Cardiac muscle cell (in vitro differentiated cells and primary cell): ENCODE results near the gene FAM227A. TPM values are rescaled to one million over a fixed set of nuclear protein-coding genes. Genes with fewer than 3 reads are reported as not detected.

ENCODE experiments used
- DNase-seq, 2 donors: peaks; one replicate each; pipeline versions ENCODE4 v3.0.0 to v3.0.0-alpha.2; 2010 to 2017; ENCODE audit warnings: low read depth in 1 of 2, low spot score in 1 of 2
- H3K27ac ChIP-seq: fragments of 200-600 bp; sonication (generic); 2 replicates; pipeline ENCODE4 v1.5.1; 2016
- H3K27me3 ChIP-seq: fragments of 200-600 bp; sonication (generic); 2 replicates; pipeline ENCODE4 v1.6.0; 2016; ENCODE audit warnings: control low read depth
- H3K36me3 ChIP-seq: fragments of 200-600 bp; sonication (generic); 2 replicates; pipeline ENCODE4 v1.5.1; 2016; ENCODE audit warnings: control low read depth
- H3K4me1 ChIP-seq: fragments of 200-600 bp; sonication (generic); 2 replicates; pipeline ENCODE4 v1.8.1; 2017; ENCODE audit warnings: low read depth, mild to moderate bottlenecking, mixed run types
- H3K4me3 ChIP-seq: fragments of 200-600 bp; sonication (generic); 2 replicates; pipeline ENCODE4 v1.5.1; 2016; ENCODE audit warnings: mild to moderate bottlenecking
- H3K9me3 ChIP-seq: fragments of 200-600 bp; sonication (generic); 2 replicates; pipeline ENCODE4 v1.5.1; 2017; ENCODE audit warnings: low read depth, mild to moderate bottlenecking, control low read depth
- polyA plus RNA-seq: library from polyadenylated mRNA; unstranded; fragments of >200 nt; fragmentation: Nextera tagmentation; extraction: Ambion mirVana; gene quantifications from 2 replicates; pipeline ENCODE4 v1.2.1, GENCODE V29; 2016
- total RNA-seq: library from RNA; depleted of rRNA; stranded (reverse); fragments of >200 nt; gene quantifications from 2 replicates; pipeline ENCODE4 v1.2.3, GENCODE V29; 2016
- TF ChIP-seq, protein P1 (sequence below): IDR thresholded peaks from 2 replicates; pipeline ENCODE4 v1.5.1; 2012; ENCODE audit warnings: low read depth, mild to moderate bottlenecking, low read length

The FAM227A gene
- total and polyA plus RNA-seq, 2 experiments from 2014 or later, result 4.5 to 7.4 TPM

DNA sequence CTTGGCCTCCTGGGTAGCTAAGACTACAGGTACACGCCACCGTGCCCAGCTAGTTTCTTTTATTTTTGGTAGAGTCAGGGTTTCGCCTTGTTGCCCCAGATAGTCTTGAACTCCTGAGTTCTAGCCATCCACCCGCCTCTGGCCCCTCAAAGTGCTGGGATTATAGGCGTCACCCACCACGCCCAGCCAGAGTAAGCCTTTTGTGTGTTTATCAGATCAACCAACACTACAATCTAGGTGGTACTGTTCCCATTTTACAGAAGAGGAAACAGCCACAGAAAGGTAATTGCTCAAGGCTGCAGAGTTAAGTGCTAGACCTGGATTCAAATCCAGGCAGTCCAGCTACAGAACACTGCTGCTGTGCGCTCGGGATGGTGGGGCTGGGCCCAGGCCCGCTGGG, 28.7 kb upstream of the FAM227A start:
- Histone ChIP-seq H3K27me3 (no peaks in the 10 kb centered on the region), H3K27ac (no peak overlapping the region), H3K4me1 (peaks cover 4% of the 10 kb centered on the region), H3K36me3 (peaks cover 24% of the 10 kb centered on the region), H3K4me3 (no peak overlapping the region), H3K9me3 (no peaks in the 10 kb centered on the region)
- TF ChIP-seq, protein P1, sequence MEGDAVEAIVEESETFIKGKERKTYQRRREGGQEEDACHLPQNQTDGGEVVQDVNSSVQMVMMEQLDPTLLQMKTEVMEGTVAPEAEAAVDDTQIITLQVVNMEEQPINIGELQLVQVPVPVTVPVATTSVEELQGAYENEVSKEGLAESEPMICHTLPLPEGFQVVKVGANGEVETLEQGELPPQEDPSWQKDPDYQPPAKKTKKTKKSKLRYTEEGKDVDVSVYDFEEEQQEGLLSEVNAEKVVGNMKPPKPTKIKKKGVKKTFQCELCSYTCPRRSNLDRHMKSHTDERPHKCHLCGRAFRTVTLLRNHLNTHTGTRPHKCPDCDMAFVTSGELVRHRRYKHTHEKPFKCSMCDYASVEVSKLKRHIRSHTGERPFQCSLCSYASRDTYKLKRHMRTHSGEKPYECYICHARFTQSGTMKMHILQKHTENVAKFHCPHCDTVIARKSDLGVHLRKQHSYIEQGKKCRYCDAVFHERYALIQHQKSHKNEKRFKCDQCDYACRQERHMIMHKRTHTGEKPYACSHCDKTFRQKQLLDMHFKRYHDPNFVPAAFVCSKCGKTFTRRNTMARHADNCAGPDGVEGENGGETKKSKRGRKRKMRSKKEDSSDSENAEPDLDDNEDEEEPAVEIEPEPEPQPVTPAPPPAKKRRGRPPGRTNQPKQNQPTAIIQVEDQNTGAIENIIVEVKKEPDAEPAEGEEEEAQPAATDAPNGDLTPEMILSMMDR, result no peak
- DNase-seq, result no peak

DNA sequence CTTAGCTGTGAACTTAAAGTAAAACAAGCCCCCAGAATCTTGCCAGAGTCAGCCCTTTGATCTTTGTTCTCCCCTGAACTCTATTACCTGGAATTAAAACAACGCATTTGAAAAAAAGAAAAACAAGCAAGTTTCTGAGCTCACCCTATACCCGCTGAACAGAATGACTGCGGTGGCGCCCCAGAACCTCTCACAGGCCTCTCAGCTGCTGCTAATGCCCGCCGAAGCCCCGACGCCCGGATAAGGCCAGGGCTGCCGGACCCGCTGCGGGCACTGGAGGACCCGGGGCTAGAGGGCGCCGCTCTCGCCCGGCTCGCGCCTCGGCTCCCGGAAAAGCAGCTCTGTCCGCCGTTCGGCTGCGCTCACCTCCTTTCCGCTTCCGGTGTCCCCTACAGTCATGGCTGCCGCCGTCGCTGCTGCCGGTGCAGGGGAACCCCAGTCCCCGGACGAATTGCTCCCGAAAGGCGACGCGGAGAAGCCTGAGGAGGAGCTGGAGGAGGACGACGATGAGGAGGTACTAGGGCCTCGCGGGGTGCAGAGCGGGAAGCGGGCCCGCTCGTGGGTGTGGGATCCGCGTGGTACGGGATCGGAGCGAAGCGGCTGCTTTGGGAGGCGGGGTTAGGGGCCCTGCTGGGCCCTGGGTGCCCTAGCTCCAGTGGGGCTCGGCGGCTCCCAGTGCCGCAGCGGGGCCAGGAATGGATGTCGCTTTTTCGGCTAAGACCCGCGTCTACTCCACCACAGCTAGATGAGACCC, 25.6 kb upstream of the FAM227A start, which contains the start of gene TOMM22:
Gene TOMM22 (plus strand): TSS at position 376 of the 754 bp plus-strand sequence. CDS start 22 bp downstream, at position 398.
- peak within 1 kb of the TSS; percentile 76 for H3K4me3 ChIP-seq
- no peaks in the 10 kb centered on the region for H3K9me3 ChIP-seq
- DNase-seq, result peak; percentile 90 to 93
- TF ChIP-seq, protein P1, result peak; percentile 68
- H3K27ac ChIP-seq, result peak within 1 kb of the TSS; percentile 56
- H3K27me3 ChIP-seq, result no peaks in the 10 kb centered on the region
- peaks cover 6% of the 10 kb centered on the region for H3K36me3 ChIP-seq
- peaks cover 4% of the 10 kb centered on the region for H3K4me1 ChIP-seq

DNA sequence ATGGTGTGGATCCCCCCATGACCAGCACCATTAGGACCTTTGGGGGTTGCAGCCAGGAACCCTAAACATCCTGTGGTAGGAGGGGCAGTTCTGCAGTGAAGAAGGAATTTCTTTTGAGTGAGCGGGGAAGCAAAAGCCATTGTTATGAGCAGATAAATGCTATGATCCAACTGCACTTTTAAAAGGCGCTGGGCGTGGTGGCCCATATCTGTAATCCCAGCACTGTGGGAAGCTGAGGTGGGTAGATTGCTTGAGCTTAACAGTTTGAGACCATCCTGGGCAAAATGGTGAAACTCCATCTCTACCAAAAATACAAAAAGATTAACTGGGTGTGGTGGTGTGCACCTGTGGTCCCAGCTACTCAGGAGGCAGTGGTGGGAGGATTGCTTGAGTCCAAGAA, 19.6 kb upstream of the FAM227A start:
- H3K36me3 ChIP-seq, result peaks cover 10% of the 10 kb centered on the region
- H3K4me1 ChIP-seq, result peaks cover 3% of the 10 kb centered on the region
- H3K9me3 ChIP-seq, result no peaks in the 10 kb centered on the region
- H3K27ac ChIP-seq, result no peak overlapping the region
- TF ChIP-seq, protein P1, result no peak
- DNase-seq, result no peak
- no peaks in the 10 kb centered on the region for H3K27me3 ChIP-seq
- H3K4me3 ChIP-seq, result no peak overlapping the region

DNA sequence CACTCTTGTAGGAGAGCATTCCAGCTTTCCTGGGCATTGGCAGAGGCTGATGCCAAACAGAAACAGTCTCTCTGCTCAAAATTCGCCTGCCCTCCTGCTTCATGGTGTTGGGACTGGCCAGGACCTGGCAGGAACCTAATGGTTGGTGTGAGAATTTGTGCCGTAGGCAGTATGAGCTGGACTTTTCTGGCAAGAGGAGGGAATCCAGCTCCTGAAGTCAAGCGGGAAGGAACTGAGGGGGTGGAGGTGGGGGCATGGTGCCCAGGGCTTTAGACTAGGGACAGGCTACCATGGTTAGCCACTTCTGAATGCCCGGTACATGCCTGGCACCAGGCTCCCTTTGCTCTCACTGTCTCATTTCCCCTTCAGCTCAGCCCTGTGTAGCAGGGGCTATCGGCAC, 18.7 kb upstream of the FAM227A start:
- Histone ChIP-seq H3K4me3 (no peak overlapping the region), H3K36me3 (peaks cover 13% of the 10 kb centered on the region), H3K27me3 (no peaks in the 10 kb centered on the region), H3K4me1 (peaks cover 3% of the 10 kb centered on the region), H3K9me3 (no peaks in the 10 kb centered on the region), H3K27ac (no peak overlapping the region)
- DNase-seq, result no peak
- TF ChIP-seq, protein P1, result no peak

DNA sequence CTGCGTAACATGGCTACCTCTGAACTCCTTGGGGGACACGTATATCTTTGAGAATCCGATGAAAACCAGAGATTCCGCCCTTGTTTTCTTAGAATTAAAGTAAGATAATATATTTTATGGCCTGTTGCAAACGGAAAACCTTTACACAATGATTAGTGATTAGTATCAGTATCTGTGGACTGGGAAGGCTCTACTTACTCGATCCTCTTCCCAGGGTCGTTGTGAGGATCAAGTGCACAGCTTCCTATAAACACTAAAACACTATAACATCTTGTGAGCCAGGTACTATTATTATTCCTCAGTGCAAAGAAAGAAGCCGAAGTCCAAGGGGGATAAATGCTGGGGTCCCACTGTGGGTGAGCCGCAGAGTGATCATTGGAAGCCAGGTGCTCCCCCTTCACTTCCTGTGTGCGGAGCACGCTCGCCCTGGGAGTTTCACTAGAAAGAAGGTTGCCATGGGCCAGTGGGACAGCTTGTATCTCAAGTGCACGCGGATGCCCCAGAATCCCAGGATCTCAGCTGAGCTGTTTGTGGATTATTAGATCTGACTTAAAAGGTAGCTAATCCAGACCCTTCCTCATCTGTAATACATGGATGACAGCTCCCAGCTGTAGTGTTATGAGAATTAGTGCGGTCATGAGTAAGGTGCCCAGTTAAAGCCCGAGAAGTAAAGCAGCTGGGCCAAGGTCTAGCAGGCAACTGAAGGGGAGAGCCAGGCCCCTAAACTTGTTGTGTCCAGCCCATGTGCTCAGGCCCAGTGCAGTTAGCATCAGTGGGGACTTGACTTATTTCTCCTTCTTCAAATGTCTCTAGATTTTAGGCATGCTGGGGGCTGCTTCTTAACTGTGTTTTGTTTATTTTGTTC, 1.1 kb upstream of the FAM227A start:
- TF ChIP-seq, protein P1, result no peak
- Histone ChIP-seq H3K4me1 (peaks cover 10% of the 10 kb centered on the region), H3K36me3 (no peaks in the 10 kb centered on the region), H3K27ac (peak overlapping the region; percentile 98), H3K4me3 (peak overlapping the region; percentile 85), H3K27me3 (no peaks in the 10 kb centered on the region), H3K9me3 (no peaks in the 10 kb centered on the region)
- peak; percentile 17 to 29 for DNase-seq
